Naive thymus-derived CD8-positive, alpha-beta T cell (primary cell): Measurements from ENCODE around the gene WNT7A. TPM values are rescaled to one million over a fixed set of nuclear protein-coding genes. Genes with fewer than 3 reads are reported as not detected.

ENCODE experiments used
- ATAC-seq, 2 donors: fragments of 150-1000 bp; cut with Tn5 transposase in 1 of 2; sonication (Bioruptor Pico), chemical (Tn5 transposase) in 1 of 2; 1 replicate in 1 of 2; 2 replicates in 1 of 2; pipeline ENCODE4 v1.10.0; 2021; ENCODE audit warnings: mild to moderate bottlenecking in 2 of 2, moderate library complexity in 2 of 2
- POLR2A ChIA-PET: fragments of 350-600 bp; sonication (Branson Sonifier 250); formaldehyde crosslinking; loops from one replicate; lab custom pipeline; 2021; ENCODE audit warnings: antibody characterized with exemption; lab: Charles Lee
- DNase-seq, 10 donors: peaks; one replicate each; pipeline versions ENCODE4 v3.0.0 to v3.0.0-alpha.2; 2020 to 2022
- H3K27ac Mint-ChIP-seq, 10 donors: one replicate each; pipeline ENCODE4 v1.8.0; 2020 to 2022; ENCODE audit warnings: mild to moderate bottlenecking in 10 of 10, mixed read lengths in 10 of 10, moderate library complexity in 4 of 10, inconsistent platforms in 1 of 10
- H3K27me3 Mint-ChIP-seq, 5 donors: one replicate each; pipeline ENCODE4 v1.8.0; 2021 to 2022; ENCODE audit warnings: mixed read lengths in 5 of 5
- H3K36me3 Mint-ChIP-seq, 3 donors: one replicate each; pipeline ENCODE4 v1.8.0; 2020 to 2022; ENCODE audit warnings: mixed read lengths in 3 of 3, mild to moderate bottlenecking in 2 of 3, inconsistent platforms in 1 of 3
- H3K4me1 Mint-ChIP-seq, 4 donors: one replicate each; pipeline ENCODE4 v1.8.0; 2021 to 2022; ENCODE audit warnings: mixed read lengths in 4 of 4
- H3K4me3 Mint-ChIP-seq, 10 donors: one replicate each; pipeline ENCODE4 v1.8.0; 2020 to 2022; ENCODE audit warnings: mild to moderate bottlenecking in 10 of 10, mixed read lengths in 10 of 10, moderate library complexity in 6 of 10, inconsistent platforms in 1 of 10
- H3K9me3 Mint-ChIP-seq, 9 donors: one replicate each; pipeline ENCODE4 v1.8.0; 2020 to 2022; ENCODE audit warnings: mixed read lengths in 9 of 9, mild to moderate bottlenecking in 3 of 9, inconsistent platforms in 1 of 9, moderate library complexity in 1 of 9
- polyA plus RNA-seq, 3 donors: library from polyadenylated mRNA; unstranded; fragments of 300-500 nt; fragmentation: Illumina TruSeq; gene quantifications; one replicate each; pipeline ENCODE4 v1.2.3, GENCODE V29; 2021
- total RNA-seq, 8 experiments: library from RNA in 2 of 8; stranded (reverse) in 2 of 8; gene quantifications; one replicate each; pipeline ENCODE4 v1.2.3 and lab custom pipeline; 2021 to 2026

WNT7A gene
- total and polyA plus RNA-seq, 5 experiments from 2014 or later: 0.17 to 9.6 (median 1.6) TPM

DNA sequence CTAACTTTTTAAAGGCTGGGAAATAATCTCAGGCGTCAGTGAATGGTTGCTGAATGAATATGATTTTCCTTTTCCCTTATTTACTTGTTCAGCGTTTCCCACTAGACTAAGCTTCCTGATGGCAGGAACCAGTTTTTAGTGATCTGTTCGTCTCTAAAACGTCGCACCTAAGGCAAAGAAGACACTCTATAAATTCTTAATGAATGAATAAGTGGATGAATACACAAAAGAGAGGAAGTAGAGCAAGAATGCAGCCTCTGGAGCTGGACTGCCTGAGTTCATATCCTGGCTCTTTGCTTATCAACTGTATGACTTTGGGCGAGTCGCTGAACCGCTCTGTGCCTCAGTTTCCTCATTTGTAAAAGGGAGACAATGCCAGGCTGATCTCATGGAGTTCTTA is 38.7 kb downstream of the WNT7A start:
- H3K9me3 Mint-ChIP-seq: no peaks in the 10 kb centered on the region
- DNase-seq (no peak), ATAC-seq (no peak)
- peaks cover 0 to 2% (median 0%) of the 10 kb centered on the region in 3 donors for H3K36me3 Mint-ChIP-seq
- no peaks in the 10 kb centered on the region for H3K4me1 Mint-ChIP-seq
- H3K4me3 Mint-ChIP-seq: no peak overlapping the region
- POLR2A ChIA-PET: no interaction called here
- H3K27ac Mint-ChIP-seq: no peak overlapping the region
- H3K27me3 Mint-ChIP-seq: peaks cover 0 to 6% (median 0%) of the 10 kb centered on the region in 5 donors

- Mint-ChIP-seq H3K27ac (no peak overlapping the region), H3K4me1 (peaks cover 0 to 2% (median under 1%) of the 10 kb centered on the region in 4 donors), H3K4me3 (no peak overlapping the region), H3K36me3 (peaks cover 0 to 2% (median 0%) of the 10 kb centered on the region in 3 donors), H3K27me3 (peaks cover 0 to 4% (median 0%) of the 10 kb centered on the region in 5 donors), H3K9me3 (no peaks in the 10 kb centered on the region)
- POLR2A ChIA-PET: no interaction called here
- no peak for ATAC-seq
- no peak for DNase-seq
Observed at GRCh38 chr3:13840456-13840855, 39.4 kb downstream of the WNT7A start.

DNA sequence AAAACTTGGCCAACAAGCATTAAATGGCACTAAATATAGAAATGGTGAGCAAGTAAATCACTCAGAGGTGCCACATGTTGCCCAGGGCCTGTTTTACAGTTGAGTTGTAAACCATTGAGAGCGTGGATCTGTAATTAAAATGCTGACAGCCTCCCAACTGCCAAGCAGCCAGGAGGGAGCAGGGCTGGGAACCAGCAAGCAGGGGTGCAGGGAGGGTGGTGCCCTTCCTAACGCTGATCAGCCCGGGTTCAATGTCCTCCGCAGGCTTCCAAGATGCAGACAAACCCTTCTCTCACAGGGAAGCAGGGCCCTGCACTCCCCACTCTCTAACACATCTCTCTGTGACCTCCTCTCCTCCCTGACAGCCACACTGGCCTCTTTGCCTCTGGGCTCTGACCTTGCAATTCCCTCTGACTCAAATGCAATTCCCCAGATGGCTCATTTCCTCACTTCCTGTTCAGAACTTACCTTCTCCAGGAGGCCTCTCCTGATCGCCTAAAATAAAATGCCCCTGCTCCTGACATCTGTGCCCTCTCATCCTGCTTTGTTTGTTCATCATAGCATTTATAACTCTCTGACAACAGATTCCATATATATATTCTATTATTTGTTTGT is 40.0 kb downstream of the WNT7A start:
- H3K4me3 Mint-ChIP-seq: no peak overlapping the region
- no peaks in the 10 kb centered on the region for H3K9me3 Mint-ChIP-seq
- ATAC-seq: no peak
- DNase-seq: no peak
- H3K27ac Mint-ChIP-seq: no peak overlapping the region
- peaks cover 0 to 2% (median 0%) of the 10 kb centered on the region in 3 donors for H3K36me3 Mint-ChIP-seq
- H3K4me1 Mint-ChIP-seq: peaks cover 0 to 3% (median 1%) of the 10 kb centered on the region in 4 donors
- POLR2A ChIA-PET: no interaction called here
- H3K27me3 Mint-ChIP-seq: peaks cover 0 to 8% (median 2%) of the 10 kb centered on the region in 5 donors

DNA sequence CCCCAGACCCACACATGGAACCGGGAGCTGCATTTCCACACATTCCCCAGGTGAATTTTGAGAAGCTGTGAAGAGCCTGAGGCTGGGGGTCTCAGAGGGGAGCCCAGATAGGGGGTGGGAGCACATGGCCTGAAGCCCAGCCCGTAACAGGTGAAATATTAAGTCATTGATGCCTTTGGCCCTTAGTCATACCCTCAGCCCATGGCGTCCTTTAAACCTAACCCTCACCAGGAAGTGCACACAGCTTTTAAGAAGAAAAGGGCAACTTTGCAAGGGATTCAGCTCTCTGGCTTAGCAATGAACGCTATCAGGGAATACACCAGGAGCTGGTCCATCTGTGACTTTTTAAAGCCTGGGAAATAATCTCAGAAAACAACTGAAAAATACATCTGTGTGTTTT is 40.6 kb downstream of the WNT7A start:
- H3K4me1 Mint-ChIP-seq: peaks cover 0 to 6% (median 2%) of the 10 kb centered on the region in 4 donors
- H3K27me3 Mint-ChIP-seq: peaks cover 0 to 11% (median 6%) of the 10 kb centered on the region in 5 donors
- peaks cover 0 to 2% (median 0%) of the 10 kb centered on the region in 3 donors for H3K36me3 Mint-ChIP-seq
- H3K27ac Mint-ChIP-seq: peak overlapping the region in 1 of 10 donors; percentile 18
- POLR2A ChIA-PET: no interaction called here
- ATAC-seq (no peak), DNase-seq (no peak)
- no peaks in the 10 kb centered on the region for H3K9me3 Mint-ChIP-seq
- H3K4me3 Mint-ChIP-seq: no peak overlapping the region

DNA sequence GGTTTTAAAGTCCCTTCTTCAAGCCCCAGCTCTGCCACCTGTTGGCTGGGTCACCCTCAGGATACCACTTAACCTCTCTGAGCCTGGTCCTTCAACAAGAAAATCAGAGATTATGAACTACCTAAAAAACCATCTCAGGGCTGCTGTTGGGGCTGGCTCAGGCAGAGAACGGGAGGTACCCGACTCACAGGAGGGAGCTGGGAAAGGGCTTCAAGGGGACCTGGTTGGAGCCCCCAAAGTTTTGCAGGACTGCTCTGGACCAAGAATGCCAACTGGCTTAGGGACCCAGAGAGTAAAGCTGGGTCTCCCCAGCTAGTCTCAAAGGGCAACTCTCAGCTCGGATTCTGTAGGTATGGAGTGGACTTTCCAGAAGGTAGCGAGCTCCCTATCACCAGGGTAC is 41.5 kb downstream of the WNT7A start:
- no peaks in the 10 kb centered on the region for H3K9me3 Mint-ChIP-seq
- POLR2A ChIA-PET: no interaction called here
- H3K4me3 Mint-ChIP-seq: no peak overlapping the region
- peaks cover 0 to 2% (median 0%) of the 10 kb centered on the region in 3 donors for H3K36me3 Mint-ChIP-seq
- no peak overlapping the region for H3K27ac Mint-ChIP-seq
- ATAC-seq: no peak
- DNase-seq: no peak
- peaks cover 0 to 6% (median 2%) of the 10 kb centered on the region in 4 donors for H3K4me1 Mint-ChIP-seq
- peaks cover 0 to 9% (median 6%) of the 10 kb centered on the region in 5 donors for H3K27me3 Mint-ChIP-seq

GRCh38 chr3:13837751-13838150 is 42.1 kb downstream of the WNT7A start:
- DNase-seq (no peak), ATAC-seq (no peak)
- Mint-ChIP-seq H3K4me3 (no peak overlapping the region), H3K4me1 (peaks cover 0 to 11% (median 5%) of the 10 kb centered on the region in 4 donors), H3K36me3 (peaks cover 0 to 2% (median 0%) of the 10 kb centered on the region in 3 donors), H3K27ac (no peak overlapping the region), H3K27me3 (peaks cover 0 to 11% (median 6%) of the 10 kb centered on the region in 5 donors), H3K9me3 (no peaks in the 10 kb centered on the region)
- POLR2A ChIA-PET: no interaction called here

- DNase-seq (no peak), ATAC-seq (no peak)
- POLR2A ChIA-PET: no interaction called here
- Mint-ChIP-seq H3K27me3 (peaks cover 0 to 11% (median 6%) of the 10 kb centered on the region in 5 donors), H3K9me3 (no peaks in the 10 kb centered on the region), H3K4me3 (no peak overlapping the region), H3K27ac (no peak overlapping the region), H3K36me3 (peaks cover 0 to 2% (median 0%) of the 10 kb centered on the region in 3 donors), H3K4me1 (peaks cover 0 to 16% (median 8%) of the 10 kb centered on the region in 4 donors)
Observed at GRCh38 chr3:13836658-13837587, 42.9 kb downstream of the WNT7A start.

DNA sequence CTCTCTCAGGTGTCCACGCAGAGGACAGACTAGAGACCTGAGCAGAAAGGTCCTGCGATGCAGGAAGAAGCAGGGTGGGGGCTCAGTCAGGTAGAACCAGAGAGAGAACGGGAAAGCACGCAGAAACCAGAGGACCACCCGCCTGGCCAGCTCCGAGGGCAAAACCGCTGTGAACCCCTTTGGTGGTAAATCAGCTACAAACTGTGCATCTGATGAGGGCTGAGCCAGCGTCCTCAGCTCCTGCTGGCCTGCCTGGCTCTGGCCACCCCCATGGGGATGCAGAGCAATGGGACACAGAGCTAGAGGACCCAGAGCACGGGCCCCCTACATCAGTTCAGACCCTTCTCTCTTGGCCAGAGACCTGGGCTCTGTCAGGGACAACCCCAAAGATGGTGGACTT is 44.6 kb downstream of the WNT7A start:
- no peak for ATAC-seq
- peaks cover 0 to 2% (median 0%) of the 10 kb centered on the region in 3 donors for H3K36me3 Mint-ChIP-seq
- DNase-seq: peak in 1 of 10 donors; percentile 51
- POLR2A ChIA-PET: no interaction called here
- H3K4me1 Mint-ChIP-seq: peaks cover 0 to 17% (median 9%) of the 10 kb centered on the region in 4 donors
- no peak overlapping the region for H3K27ac Mint-ChIP-seq
- H3K4me3 Mint-ChIP-seq: no peak overlapping the region
- H3K27me3 Mint-ChIP-seq: peaks cover 0 to 11% (median 6%) of the 10 kb centered on the region in 5 donors
- H3K9me3 Mint-ChIP-seq: no peaks in the 10 kb centered on the region

DNA sequence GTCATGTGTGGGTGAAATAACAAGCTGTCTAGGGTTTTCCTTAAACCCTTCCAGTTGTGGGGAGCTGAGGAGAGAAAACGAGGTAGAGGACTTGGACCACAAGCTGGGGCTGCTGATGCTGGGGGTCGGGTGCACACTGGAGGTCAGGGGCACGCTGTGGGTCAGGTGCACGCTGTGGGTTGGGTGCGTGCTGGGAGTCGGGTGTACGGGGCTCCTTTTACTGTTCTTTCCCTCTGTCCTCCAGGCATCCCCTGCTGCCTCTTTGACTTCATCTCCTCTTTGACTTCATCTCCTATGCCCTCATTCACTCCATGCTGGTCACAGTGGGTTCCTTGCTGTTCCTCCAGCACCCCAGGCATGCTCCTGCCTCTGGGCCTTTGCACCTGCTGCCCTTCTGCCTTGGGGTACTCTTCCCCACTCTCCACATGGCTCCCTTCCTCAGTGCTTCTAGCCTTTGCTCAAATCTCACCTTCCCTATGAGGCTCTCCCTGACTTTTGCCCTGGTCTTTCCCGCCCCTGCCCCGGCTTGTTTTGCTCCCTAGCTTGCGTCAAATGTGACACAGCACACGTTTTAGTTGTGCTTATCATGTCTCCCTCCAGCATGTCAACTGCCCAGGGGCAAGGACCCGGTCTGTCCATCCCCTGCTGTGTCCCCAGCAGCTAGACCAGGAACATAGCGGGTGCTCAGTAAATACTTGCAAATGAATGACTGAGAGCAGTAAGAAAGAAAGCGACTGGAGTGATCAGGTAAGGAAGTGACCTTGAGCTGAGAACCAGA is 45.4 kb downstream of the WNT7A start:
- Mint-ChIP-seq H3K4me1 (peaks cover 0 to 18% (median 9%) of the 10 kb centered on the region in 4 donors), H3K4me3 (no peak overlapping the region), H3K9me3 (no peaks in the 10 kb centered on the region), H3K36me3 (peaks cover 0 to 2% (median 0%) of the 10 kb centered on the region in 3 donors), H3K27ac (peak overlapping the region in 3 of 10 donors; percentile 5 to 37 (median 7)), H3K27me3 (peaks cover 0 to 11% (median 6%) of the 10 kb centered on the region in 5 donors)
- ATAC-seq: no peak
- DNase-seq: peak in 1 of 10 donors; percentile 34
- POLR2A ChIA-PET: no interaction called here

DNA sequence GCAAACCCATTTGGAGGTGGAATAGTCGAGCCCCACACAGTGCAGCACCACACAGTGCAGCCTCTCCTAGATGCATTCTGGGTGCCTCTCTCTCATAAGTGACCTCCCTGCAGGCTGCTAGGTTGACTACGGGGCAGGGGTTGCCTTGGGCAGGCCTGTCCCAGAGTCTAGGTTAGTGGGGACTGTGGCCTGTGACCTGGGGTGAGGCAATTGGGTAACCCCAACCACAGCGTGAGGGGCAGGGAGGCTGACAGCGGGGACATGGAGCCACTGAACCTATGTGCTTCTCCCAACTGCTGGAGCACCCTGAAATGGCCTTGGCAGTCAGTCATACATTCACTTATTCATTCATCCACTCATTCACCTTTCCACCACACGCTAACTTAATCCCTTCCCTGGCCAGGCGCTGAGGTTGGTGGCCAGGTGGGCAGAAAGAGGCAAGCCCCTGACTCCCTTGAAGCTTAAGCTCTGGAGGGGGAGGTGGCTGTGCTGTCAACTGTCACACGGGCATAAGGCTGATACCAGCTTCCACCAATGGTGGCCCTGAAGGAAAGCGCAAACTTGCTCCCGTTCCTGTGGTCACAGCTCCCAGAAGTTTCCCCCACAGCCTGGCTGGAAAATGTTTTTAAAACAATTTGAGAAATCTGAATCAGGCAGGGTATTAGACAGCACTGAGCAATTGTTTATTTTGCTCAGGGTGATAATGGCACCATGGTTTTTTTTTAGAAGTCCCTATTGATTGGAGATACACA is 46.2 kb downstream of the WNT7A start:
- peaks cover 0 to 2% (median 0%) of the 10 kb centered on the region in 3 donors for H3K36me3 Mint-ChIP-seq
- peak overlapping the region in 3 of 10 donors; percentile 7 to 63 (median 16) for H3K27ac Mint-ChIP-seq
- POLR2A ChIA-PET: no interaction called here
- DNase-seq (peak in 1 of 10 donors; percentile 40), ATAC-seq (no peak)
- H3K9me3 Mint-ChIP-seq: no peaks in the 10 kb centered on the region
- peaks cover 0 to 21% (median 9%) of the 10 kb centered on the region in 4 donors for H3K4me1 Mint-ChIP-seq
- H3K27me3 Mint-ChIP-seq: peaks cover 0 to 11% (median 6%) of the 10 kb centered on the region in 5 donors
- H3K4me3 Mint-ChIP-seq: no peak overlapping the region

DNA sequence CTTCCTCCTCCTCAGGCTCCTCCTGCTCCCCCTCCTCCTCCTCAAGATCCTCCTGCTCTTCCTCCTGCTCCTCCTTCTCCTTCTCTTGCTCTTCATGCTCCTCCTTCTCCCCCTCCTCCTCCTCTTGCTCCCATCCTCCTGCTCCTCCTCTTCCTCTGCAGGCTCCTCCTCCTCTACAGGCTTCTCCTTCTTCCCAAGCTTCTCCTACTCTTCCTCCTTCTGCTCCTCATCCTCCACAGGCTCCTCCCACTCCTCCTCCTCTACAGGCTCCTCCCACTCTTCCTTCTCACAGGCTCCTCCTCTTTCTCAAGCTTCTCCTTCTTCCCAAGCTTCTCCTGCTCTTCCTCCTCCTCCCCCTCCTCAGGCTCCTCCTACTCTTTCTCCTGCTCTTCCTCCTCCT is 47.7 kb downstream of the WNT7A start:
- Mint-ChIP-seq H3K36me3 (peaks cover 0 to 2% (median 0%) of the 10 kb centered on the region in 3 donors), H3K9me3 (no peaks in the 10 kb centered on the region), H3K4me3 (no peak overlapping the region), H3K27me3 (peaks cover 0 to 11% (median 6%) of the 10 kb centered on the region in 5 donors), H3K4me1 (peaks cover 0 to 21% (median 9%) of the 10 kb centered on the region in 4 donors), H3K27ac (peak overlapping the region in 3 of 10 donors; percentile 53 to 81 (median 53))
- POLR2A ChIA-PET: no interaction called here
- DNase-seq (peak in 1 of 10 donors; percentile 35), ATAC-seq (no peak)
